Urinary bladder (tissue), 4 donors: Measurements from ENCODE around the gene SIRPB2. TPM values are rescaled to one million over a fixed set of nuclear protein-coding genes. Genes with fewer than 3 reads are reported as not detected.
"Not testable (repeated sequence)": the region's sequence is repeated elsewhere in the genome, so short reads cannot be mapped to it uniquely, and the experiment has no call there.

Source experiments
- DNase-seq: peaks from one replicate; pipeline ENCODE4 v3.0.0-alpha.2; 2015; ENCODE audit errors: extremely low spot score
- H3K27ac ChIP-seq: one replicate; pipeline ENCODE4 v1.5.1; 2013; ENCODE audit warnings: low read depth, mild to moderate bottlenecking, moderate library complexity
- H3K36me3 ChIP-seq: one replicate; pipeline ENCODE4 v1.6.1; 2013; ENCODE audit warnings: mild to moderate bottlenecking, moderate library complexity; ENCODE audit not compliant: insufficient read depth
- H3K4me1 ChIP-seq: one replicate; pipeline ENCODE4 v1.6.1; 2013; ENCODE audit warnings: mild to moderate bottlenecking, moderate library complexity; ENCODE audit not compliant: insufficient read depth
- H3K4me3 ChIP-seq: one replicate; pipeline ENCODE4 v1.5.1; 2013; ENCODE audit warnings: low read depth, low read length
- WGBS: extraction: QIAGEN DNeasy Blood & Tissue Kit; methylation state at CpG from one replicate; pipeline ENCODE4 v1.1.7; 2013; 5-methylcytosine and 5-hydroxymethylcytosine counted together
- polyA plus RNA-seq: library from polyadenylated mRNA; stranded (reverse); fragments of 200-250 nt; gene quantifications from one replicate; pipeline ENCODE4 v1.2.3, GENCODE V29; 2013
- total RNA-seq: library from RNA; depleted of rRNA; stranded (reverse); fragments of >200 nt; gene quantifications from one replicate; pipeline ENCODE4 v1.2.3, GENCODE V29; 2014
- donor health status: healthy with polysubstance abuse.
- donor health status: healthy.

The SIRPB2 gene
- total and polyA plus RNA-seq, 2 donors = 1.2 to 3.3 TPM

DNA sequence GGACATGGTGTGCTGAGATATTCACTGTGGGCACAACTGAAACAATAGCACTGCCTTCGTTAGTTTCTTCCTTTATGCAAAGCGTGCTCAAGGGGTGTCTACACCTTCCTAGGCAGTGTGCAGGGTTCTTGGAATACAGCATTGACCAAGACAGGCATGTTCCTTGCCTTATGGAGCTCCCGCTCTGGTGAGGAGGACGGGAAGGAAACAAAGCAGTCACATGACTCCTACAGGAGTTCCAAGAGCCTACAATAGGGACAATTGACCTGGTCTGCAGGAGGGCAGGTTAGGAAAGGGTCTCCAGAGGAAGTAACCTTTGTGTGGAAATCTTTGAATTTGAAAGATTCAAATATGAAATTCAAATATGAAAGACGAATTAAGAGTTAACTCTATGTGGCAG is 25.8 kb upstream of the SIRPB2 start:
- no peak overlapping the region for H3K27ac ChIP-seq
- DNase-seq = no peak
- WGBS = 70% methylated on average over 5 of the region's 5 CpGs
- H3K4me3 ChIP-seq = no peak overlapping the region
- no peaks in the 10 kb centered on the region for H3K4me1 ChIP-seq
- no peaks in the 10 kb centered on the region for H3K36me3 ChIP-seq

DNA sequence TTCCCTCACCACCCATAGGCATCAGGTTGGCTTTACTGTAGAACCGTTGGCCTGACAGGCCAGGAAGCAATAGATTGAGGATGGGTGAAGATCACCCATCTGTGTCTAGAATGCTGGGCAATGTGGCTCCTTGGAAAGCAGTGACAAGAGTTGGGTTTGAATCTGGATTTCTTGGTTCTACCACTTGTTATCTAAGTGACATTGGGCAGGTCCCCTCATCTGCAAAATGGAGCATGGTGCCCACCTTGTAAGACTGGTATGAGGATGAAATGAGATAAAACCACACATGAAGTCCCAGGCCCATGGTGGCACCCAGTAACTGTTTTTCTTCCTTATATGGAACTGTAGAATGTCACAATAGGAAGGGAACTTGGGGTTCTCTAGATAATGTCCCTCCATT is 22.6 kb upstream of the SIRPB2 start:
- no peak overlapping the region for H3K27ac ChIP-seq
- no peak for DNase-seq
- H3K4me3 ChIP-seq = no peak overlapping the region
- no peaks in the 10 kb centered on the region for H3K36me3 ChIP-seq
- H3K4me1 ChIP-seq = no peaks in the 10 kb centered on the region
- WGBS = 74% methylated on average over 1 of the region's 1 CpG

DNA sequence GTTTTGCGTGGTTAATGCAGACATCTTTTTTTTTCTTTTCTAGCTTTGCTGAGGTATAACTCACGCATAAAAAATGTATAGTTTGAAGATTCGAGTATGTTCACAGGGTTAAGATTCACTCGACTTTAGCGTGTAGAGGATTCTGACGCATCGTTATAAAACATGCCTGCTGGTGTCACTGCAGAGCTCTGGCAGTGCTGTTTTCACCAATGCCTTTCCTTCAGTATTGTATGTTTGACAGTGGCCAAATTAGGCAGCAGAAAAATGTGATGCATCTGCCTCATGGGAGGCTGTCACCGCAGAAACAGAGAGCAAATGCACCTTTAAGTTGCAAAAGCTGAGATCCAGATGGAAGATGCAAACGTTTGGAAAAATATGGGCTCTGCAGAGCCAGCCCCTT is 18.0 kb upstream of the SIRPB2 start:
- 32% methylated on average over 9 of the region's 9 CpGs for WGBS
- DNase-seq = no peak

DNA sequence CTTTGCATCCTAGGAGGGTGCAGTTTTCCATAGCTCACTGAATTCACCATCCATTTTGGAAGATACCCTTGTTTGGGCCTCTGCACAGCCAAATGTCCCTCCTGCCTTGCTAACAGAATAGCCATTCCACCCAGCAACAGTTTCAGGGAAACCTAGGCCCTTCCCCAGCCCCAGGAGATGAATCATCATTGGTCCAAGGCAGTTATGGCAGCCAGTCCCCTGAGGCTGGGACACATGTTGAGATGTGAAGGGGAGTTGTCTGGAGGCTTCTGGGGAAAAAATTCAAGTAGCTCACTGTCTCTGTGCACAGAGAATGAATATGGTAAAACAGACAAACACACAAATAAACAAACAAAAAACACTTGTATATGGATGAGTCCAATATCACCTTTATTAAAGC is 17.4 kb upstream of the SIRPB2 start:
- H3K27ac ChIP-seq = no peak overlapping the region
- H3K36me3 ChIP-seq = no peaks in the 10 kb centered on the region
- DNase-seq = no peak
- no peaks in the 10 kb centered on the region for H3K4me1 ChIP-seq
- no peak overlapping the region for H3K4me3 ChIP-seq

More for the DNA sequence above, 18.0 kb upstream of the SIRPB2 start:
- H3K27ac ChIP-seq = no peak overlapping the region
- no peaks in the 10 kb centered on the region for H3K4me1 ChIP-seq
- no peaks in the 10 kb centered on the region for H3K36me3 ChIP-seq
- no peak overlapping the region for H3K4me3 ChIP-seq

DNA sequence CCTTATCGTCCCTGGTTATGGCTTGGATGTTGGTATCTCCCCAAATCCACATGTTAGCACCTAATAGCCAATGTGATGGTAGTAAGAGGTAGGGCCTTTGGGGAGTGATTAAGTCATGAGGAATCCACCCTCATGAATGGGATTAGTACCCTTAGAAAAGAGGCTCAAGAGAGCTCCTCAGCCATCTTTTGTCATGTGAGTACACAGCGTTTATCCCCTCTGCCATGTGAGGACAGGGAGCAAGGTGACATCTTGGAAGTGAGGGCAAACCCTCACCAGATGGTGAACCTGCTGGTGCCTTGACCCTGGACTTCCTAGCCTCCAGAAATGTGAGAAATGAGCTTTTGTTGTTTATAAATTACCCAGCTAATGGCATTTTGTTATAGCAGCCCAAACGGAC is 16.1 kb upstream of the SIRPB2 start:
- H3K36me3 ChIP-seq = no peaks in the 10 kb centered on the region
- no peak for DNase-seq
- no peak overlapping the region for H3K27ac ChIP-seq
- H3K4me3 ChIP-seq = no peak overlapping the region
- no peaks in the 10 kb centered on the region for H3K4me1 ChIP-seq
- 66% methylated on average over 3 of the region's 3 CpGs for WGBS

DNA sequence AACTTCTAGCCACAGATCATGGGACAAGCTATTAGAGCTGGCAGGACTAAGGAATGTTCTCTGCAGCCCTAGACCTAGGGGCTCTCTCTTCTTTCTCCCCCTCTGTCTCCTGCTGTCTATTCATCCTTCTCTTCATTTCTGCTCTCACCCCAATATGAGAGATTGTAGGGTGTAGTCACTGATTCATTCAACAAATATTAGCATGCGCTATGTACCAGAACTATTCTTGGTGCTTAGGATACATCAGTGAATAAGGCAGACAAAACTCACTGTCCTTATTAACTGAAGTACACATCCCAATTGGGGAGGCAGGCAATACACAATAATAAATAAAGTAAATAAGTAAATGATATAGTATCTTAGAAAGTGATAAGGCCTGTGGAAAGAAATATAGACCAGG is 14.7 kb upstream of the SIRPB2 start:
- 64% methylated on average over 1 of the region's 1 CpG for WGBS
- no peaks in the 10 kb centered on the region for H3K36me3 ChIP-seq
- no peak overlapping the region for H3K27ac ChIP-seq
- DNase-seq = no peak
- no peak overlapping the region for H3K4me3 ChIP-seq
- no peaks in the 10 kb centered on the region for H3K4me1 ChIP-seq

DNA sequence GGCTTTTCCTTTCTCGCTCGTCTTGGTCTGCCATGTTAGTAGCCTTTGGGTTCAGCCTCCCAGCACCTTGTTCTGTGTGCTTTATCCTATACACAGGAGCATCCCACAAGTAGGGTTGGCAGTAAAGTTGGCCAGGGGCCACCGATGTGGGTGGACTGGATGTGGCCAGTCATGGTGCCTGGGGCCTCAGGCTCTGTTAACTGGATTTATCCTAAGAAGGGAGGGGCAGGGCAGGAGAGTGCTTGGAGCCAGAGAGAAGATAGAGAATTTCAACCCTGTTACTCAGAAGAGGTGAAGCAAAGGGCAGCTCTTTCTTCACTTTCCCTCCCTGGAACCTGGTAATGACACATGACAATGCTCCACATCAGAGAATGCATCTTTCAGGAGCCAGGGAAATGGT is 14.1 kb upstream of the SIRPB2 start:
- no peaks in the 10 kb centered on the region for H3K36me3 ChIP-seq
- no peak overlapping the region for H3K4me3 ChIP-seq
- no peaks in the 10 kb centered on the region for H3K4me1 ChIP-seq
- WGBS = 71% methylated on average over 3 of the region's 3 CpGs
- no peak for DNase-seq
- H3K27ac ChIP-seq = no peak overlapping the region

DNA sequence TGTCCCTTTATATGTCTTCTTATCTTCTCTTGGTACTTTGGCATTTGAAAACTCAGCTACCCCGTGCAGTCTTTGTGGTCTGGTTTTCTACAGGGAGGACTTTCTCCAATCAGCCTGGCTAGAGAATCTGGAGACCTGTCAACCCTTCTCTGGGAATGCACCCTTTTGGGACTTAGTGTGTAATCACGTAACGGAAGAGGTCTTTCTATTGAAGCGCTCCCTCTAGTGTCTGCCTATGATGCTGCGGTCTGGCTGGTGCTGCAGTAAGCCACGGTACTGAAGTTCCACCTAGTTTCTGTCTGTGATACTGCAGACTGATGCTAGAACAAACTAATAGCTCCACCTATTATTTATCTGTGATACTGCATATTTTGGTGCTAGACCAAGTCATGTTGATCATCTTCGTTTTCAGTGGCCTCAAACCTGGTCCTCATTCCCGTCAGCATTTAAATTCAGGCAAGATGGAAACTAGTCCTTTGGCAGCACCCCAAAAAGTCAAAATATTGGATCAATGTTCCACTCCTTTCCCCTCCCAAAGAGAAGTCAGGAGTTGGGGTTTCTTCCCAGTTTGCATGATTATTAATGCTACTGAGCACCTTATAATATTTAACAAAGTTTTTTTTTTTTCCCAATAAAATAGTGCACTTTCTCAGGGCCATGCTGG is 12.5 kb upstream of the SIRPB2 start:
- no peak for DNase-seq
- 4% methylated on average over 8 of the region's 8 CpGs for WGBS
- H3K27ac ChIP-seq = no peak overlapping the region
- H3K4me3 ChIP-seq = no peak overlapping the region
- no peaks in the 10 kb centered on the region for H3K36me3 ChIP-seq
- no peaks in the 10 kb centered on the region for H3K4me1 ChIP-seq

DNA sequence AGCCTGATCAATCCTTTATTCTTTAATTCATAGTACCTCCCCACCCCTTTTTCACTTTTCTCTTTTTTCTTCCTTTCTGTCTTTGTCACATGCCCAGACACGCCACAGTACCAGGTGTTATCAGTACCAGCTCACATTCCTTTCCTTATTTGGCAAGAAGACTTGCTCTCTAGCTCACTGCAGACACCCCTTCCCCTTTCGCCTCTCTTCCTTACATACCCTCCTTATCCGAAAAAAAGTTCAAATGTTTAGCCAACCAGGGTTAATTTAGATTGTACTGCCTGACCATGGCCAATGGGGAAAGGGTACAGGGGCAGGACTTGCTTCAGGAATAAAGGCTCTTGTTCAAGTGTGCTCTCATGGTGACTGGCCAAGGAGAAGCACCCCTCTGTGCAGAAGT is 9.3 kb upstream of the SIRPB2 start:
- Histone ChIP-seq H3K27ac (no peak overlapping the region), H3K36me3 (no peaks in the 10 kb centered on the region), H3K4me3 (no peak overlapping the region), H3K4me1 (no peaks in the 10 kb centered on the region)
- no peak for DNase-seq
- WGBS = 26% methylated on average over 3 of the region's 3 CpGs

DNA sequence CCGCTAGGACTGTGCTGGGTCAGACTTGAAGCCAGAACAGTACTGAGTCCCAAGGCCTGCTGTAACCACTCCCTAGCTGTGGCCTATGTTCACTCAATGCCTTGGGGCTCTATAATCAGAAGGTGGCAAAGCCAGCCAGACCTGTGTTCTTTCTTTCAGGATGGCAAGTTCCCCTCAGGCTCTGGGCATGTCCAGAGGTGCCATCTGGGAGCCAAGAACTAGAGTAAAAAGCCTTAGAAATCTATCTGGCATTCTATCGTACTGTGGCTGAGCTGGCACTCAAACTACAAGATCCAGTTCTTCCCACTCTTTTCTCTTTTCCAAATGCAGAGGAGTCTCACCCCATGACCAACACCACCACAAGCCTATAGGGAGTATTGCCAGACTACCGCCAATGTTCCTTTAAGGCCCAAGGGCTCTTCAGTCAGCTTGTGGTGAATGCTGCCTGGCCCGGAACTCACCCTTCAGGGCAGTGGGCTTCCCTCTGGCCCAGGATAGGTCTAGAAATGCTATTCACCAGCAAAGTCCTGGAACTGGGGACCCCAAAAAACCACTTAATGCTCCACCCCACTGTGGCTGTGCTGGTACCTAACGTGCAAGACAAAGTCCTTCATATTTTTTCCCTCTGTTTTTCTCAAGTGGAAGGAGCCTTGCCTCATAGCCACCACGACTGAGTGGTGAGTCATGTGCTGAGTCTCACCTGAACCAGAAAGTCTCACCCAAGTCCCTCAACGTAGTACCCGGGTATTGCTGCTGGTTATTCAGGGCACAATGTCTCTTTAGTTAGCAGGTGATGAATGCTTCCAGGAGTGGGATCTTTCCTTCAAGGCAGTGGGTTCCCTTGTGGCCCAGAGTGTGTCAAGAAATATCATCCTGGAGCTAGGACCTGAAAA is 8.6 kb upstream of the SIRPB2 start:
- no peak for DNase-seq
- H3K4me3 ChIP-seq = no peak overlapping the region
- H3K27ac ChIP-seq = no peak overlapping the region
- H3K36me3 ChIP-seq = no peaks in the 10 kb centered on the region
- 85% methylated on average over 8 of the region's 8 CpGs for WGBS
- H3K4me1 ChIP-seq = no peaks in the 10 kb centered on the region

DNA sequence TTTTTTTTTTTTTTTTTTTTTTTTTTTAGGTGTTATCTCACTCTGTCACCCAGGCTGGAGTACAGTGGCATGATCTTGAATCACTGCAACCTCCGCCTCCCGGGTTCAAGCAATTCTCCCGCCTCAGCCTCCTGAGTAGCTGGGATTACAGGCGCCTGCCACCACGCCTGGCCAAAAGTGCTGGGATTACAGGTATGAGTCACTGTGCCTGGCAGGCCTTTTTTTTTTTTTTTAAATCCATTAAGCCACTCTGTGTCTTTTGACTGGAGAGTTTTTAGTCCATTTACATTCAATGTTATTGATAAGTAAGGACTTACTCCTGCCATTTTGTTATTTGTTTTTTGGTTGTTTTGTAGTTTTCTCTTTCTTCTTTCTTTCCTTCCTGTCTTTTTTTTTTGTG is 6.2 kb upstream of the SIRPB2 start:
- not testable (repeated sequence) for H3K27ac ChIP-seq, H3K4me1 ChIP-seq, DNase-seq, H3K36me3 ChIP-seq, H3K4me3 ChIP-seq
- WGBS = 88% methylated on average over 5 of the region's 5 CpGs

DNA sequence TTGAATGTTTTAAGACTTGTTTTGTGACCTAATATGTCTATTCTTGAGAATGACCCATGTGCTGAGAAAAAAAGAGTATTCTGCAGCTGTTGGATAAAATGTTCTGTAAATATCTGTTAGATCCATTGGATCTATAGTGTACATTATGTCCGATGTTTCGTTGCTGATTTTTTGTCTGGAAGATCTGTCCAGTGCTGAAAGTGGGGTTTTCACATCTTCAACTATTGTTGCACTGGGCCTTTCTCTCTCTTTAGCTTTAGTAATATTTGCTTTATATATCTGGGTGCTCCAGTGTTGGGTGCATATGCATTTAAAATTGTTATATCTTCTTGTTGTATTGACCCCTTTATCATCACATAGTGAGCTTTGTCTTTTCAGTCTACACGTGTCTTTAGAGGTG is 5.7 kb upstream of the SIRPB2 start:
- no peak overlapping the region for H3K27ac ChIP-seq
- no peak for DNase-seq
- WGBS = 82% methylated on average over 3 of the region's 3 CpGs
- H3K4me3 ChIP-seq = no peak overlapping the region
- H3K4me1 ChIP-seq = no peaks in the 10 kb centered on the region
- no peaks in the 10 kb centered on the region for H3K36me3 ChIP-seq

DNA sequence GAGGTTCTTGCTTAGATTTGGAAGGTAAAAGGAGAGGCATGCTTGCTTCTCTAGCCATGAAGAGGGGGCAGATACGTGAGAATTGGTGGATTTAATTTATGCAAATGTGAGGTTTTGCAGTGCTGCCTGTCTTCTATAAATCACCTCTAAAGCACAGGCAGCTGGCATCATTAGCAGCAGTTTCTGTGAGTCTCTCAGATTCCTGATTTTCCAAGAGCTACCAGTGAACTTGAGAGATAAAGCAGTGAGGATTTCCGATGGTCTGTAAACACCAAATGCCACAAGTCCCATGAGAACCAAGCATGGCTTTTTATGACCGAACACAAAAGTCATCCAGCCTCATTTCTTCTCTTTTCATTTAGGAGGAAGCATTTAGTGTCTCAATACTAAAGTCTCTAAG is 3.2 kb upstream of the SIRPB2 start:
- WGBS = 27% methylated on average over 3 of the region's 3 CpGs
- no peak for DNase-seq
- no peaks in the 10 kb centered on the region for H3K36me3 ChIP-seq

DNA sequence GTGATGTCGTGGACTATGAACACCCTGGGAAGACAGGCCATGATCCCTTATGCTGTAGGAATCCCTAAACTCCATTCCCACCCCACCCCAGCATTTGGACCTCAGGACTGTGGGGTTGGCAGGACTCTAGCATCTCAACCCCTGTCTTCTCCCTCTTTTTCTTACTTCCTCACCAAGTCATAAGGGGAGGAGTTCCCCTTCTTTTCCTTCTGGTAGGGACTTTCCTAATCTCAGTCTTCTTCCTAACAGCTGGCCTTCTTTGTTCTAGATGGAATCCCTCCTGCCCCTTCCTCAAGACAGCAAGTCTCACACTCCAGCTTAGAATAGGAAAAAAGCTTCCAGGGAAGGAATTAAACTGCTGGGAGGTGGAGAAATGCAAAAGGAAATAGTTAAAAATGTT is 2.3 kb upstream of the SIRPB2 start:
- no peaks in the 10 kb centered on the region for H3K4me1 ChIP-seq
- H3K27ac ChIP-seq = no peak overlapping the region
- no peaks in the 10 kb centered on the region for H3K36me3 ChIP-seq
- no peak for DNase-seq
- WGBS = 72% methylated on average over 1 of the region's 1 CpG
- H3K4me3 ChIP-seq = no peak overlapping the region

More for the DNA sequence above, 3.2 kb upstream of the SIRPB2 start:
- Histone ChIP-seq H3K27ac (no peak overlapping the region), H3K4me3 (no peak overlapping the region), H3K4me1 (no peaks in the 10 kb centered on the region)
